SU-DHL-6 (cell line): ENCODE measurements around the gene IL20RB.

ENCODE experiments used
- EZH2phosphoT487 ChIP-seq: fragments of 200-600 bp; sonication (generic), shearing (Covaris generic); conservative IDR thresholded peaks from 2 replicates; pipeline ENCODE4 v1.6.1; 2018; ENCODE audit warnings: mild to moderate bottlenecking, antibody characterized with exemption, low read length, moderate library complexity, mixed read lengths
- TF ChIP-seq, protein P1 (sequence below): fragments of 200-600 bp; sonication (generic); IDR thresholded peaks from one replicate; pipeline ENCODE4 v1.5.1; 2017; ENCODE audit warnings: antibody characterized with exemption, mild to moderate bottlenecking, low read length, moderate library complexity; ENCODE audit not compliant: insufficient read depth, poor library complexity, severe bottlenecking

DNA sequence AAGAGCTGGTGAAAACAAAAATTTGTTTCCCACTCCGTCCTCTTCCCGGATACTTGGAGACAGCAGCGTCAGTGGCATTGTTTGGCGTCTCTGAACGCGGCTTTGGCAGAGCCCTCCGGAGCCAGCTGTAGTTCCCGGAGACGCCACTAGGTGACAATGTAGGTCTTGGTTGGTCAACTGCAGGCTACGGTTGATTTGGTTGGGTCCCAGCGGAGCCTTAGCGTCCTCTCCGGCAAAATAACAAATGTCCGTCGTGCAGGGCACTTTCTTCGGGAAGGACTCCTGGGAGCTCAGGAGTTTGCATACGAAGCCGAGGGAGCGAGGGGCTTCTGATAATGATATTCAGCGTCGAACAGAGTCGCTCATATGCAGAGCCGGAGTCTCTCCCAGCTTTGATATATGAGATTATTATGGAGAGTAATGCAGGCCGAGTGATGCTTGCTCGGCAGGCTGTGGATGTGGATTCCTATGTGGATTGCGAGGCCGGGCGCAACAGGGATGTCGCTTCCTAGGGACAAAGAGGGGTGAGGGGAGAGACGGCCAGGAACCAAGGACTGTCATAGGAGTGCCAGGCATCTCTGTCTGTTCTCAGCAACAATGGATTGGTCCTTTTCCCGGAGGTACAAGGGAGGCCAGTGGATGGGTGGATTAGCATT is 74.8 kb downstream of the IL20RB start:
- TF ChIP-seq, protein P1, sequence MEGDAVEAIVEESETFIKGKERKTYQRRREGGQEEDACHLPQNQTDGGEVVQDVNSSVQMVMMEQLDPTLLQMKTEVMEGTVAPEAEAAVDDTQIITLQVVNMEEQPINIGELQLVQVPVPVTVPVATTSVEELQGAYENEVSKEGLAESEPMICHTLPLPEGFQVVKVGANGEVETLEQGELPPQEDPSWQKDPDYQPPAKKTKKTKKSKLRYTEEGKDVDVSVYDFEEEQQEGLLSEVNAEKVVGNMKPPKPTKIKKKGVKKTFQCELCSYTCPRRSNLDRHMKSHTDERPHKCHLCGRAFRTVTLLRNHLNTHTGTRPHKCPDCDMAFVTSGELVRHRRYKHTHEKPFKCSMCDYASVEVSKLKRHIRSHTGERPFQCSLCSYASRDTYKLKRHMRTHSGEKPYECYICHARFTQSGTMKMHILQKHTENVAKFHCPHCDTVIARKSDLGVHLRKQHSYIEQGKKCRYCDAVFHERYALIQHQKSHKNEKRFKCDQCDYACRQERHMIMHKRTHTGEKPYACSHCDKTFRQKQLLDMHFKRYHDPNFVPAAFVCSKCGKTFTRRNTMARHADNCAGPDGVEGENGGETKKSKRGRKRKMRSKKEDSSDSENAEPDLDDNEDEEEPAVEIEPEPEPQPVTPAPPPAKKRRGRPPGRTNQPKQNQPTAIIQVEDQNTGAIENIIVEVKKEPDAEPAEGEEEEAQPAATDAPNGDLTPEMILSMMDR: peak; percentile 77
- TF ChIP-seq EZH2phosphoT487: no peak
